ENCODE measurements around the gene SUSD2.

SUSD2 gene

GRCh38 chr22:24147666-24148065, 33.6 kb upstream of the SUSD2 start:
- peak overlapping the region; percentile 97 to 98 (median 98) for H3K27ac Mint-ChIP-seq
- no peak for TF ChIP-seq CTCF (IDR thresholded peaks at IDR 0.05; ENCODE audit: unreplicated experiment in 3 of 3)
- H3K27me3 Mint-ChIP-seq (ENCODE audit: low read depth) = no peaks in the 10 kb centered on the region
- H3K36me3 Mint-ChIP-seq (ENCODE audit: low read depth) = peaks cover 7% of the 10 kb centered on the region
- H3K4me1 Mint-ChIP-seq = peaks cover 47% of the 10 kb centered on the region
- peak overlapping the region in 1 of 3 experiments; percentile 37 for H3K4me3 Mint-ChIP-seq
- no peaks in the 10 kb centered on the region for H3K9me3 Mint-ChIP-seq

- no peak for TF ChIP-seq CTCF (IDR thresholded peaks at IDR 0.05; ENCODE audit: unreplicated experiment in 3 of 3)
- H3K4me1 Mint-ChIP-seq = peaks cover 47% of the 10 kb centered on the region
- H3K27ac Mint-ChIP-seq = peak overlapping the region; percentile 74 to 98 (median 97)
- no peak overlapping the region for H3K4me3 Mint-ChIP-seq
- H3K36me3 Mint-ChIP-seq (ENCODE audit: low read depth) = peaks cover 7% of the 10 kb centered on the region
- H3K9me3 Mint-ChIP-seq = no peaks in the 10 kb centered on the region
- H3K27me3 Mint-ChIP-seq (ENCODE audit: low read depth) = peaks cover 1% of the 10 kb centered on the region
Measured at GRCh38 chr22:24148266-24149197, 32.8 kb upstream of the SUSD2 start.

- peaks cover 7% of the 10 kb centered on the region for H3K36me3 Mint-ChIP-seq (ENCODE audit: low read depth)
- no peak overlapping the region for H3K4me3 Mint-ChIP-seq
- H3K27me3 Mint-ChIP-seq (ENCODE audit: low read depth) = peaks cover 8% of the 10 kb centered on the region
- peak overlapping the region in 1 of 3 experiments; percentile 97 for H3K27ac Mint-ChIP-seq
- peaks cover 47% of the 10 kb centered on the region for H3K4me1 Mint-ChIP-seq
- no peak for TF ChIP-seq CTCF (IDR thresholded peaks at IDR 0.05; ENCODE audit: unreplicated experiment in 3 of 3)
- H3K9me3 Mint-ChIP-seq = no peaks in the 10 kb centered on the region
Measured at GRCh38 chr22:24149198-24149590, 32.1 kb upstream of the SUSD2 start.

- no peak for TF ChIP-seq CTCF (IDR thresholded peaks at IDR 0.05; ENCODE audit: unreplicated experiment in 3 of 3)
- Mint-ChIP-seq H3K4me3 (no peak overlapping the region), H3K4me1 (peaks cover 35% of the 10 kb centered on the region), H3K27ac (no peak overlapping the region), H3K9me3 (no peaks in the 10 kb centered on the region), H3K27me3 (ENCODE audit: low read depth) (peaks cover 14% of the 10 kb centered on the region), H3K36me3 (ENCODE audit: low read depth) (peaks cover 7% of the 10 kb centered on the region)
Measured at GRCh38 chr22:24153353-24153752, 27.9 kb upstream of the SUSD2 start.

GRCh38 chr22:24153959-24154358, 27.3 kb upstream of the SUSD2 start:
- Mint-ChIP-seq H3K9me3 (no peaks in the 10 kb centered on the region), H3K4me3 (peak overlapping the region; percentile 52 to 80 (median 74)), H3K27me3 (ENCODE audit: low read depth) (peaks cover 14% of the 10 kb centered on the region), H3K36me3 (ENCODE audit: low read depth) (peaks cover 7% of the 10 kb centered on the region), H3K27ac (peak overlapping the region in 2 of 3 experiments; percentile 31 to 47), H3K4me1 (peaks cover 33% of the 10 kb centered on the region)
- no peak for TF ChIP-seq CTCF (IDR thresholded peaks at IDR 0.05; ENCODE audit: unreplicated experiment in 3 of 3)

Measured in nephron (organoid).